HG02759 (cell line): ENCODE results near the gene TNFRSF12A.
A peak's percentile ranks its signal among the peaks of the same experiment; 100 is the strongest.

Experiments used
- ATAC-seq: cut with Tn5 transposase; IDR thresholded peaks from one replicate; pipeline ENCODE4 v1.9.1; 2021; ENCODE audit warnings: mild to moderate bottlenecking, moderate library complexity; ENCODE audit not compliant: unreplicated experiment

TNFRSF12A gene

GRCh38 chr16:3010510-3010909 lies 9.7 kb upstream of the TNFRSF12A start:
- ATAC-seq: no peak

- ATAC-seq: no peak
Measured at GRCh38 chr16:3012246-3012645, 7.9 kb upstream of the TNFRSF12A start.

GRCh38 chr16:3012828-3013420 lies 7.2 kb upstream of the TNFRSF12A start, which contains the start of gene CLDN9:
Gene CLDN9, plus strand, starts transcription at chr16:3012923. Its CDS starts 440 bp downstream, at chr16:3013363.
- no peak for ATAC-seq

GRCh38 chr16:3013491-3013951 lies 6.6 kb upstream of the TNFRSF12A start:
- ATAC-seq: no peak

GRCh38 chr16:3013998-3014690 lies 6.0 kb upstream of the TNFRSF12A start:
- ATAC-seq: no peak

GRCh38 chr16:3014971-3015370 lies 5.2 kb upstream of the TNFRSF12A start:
- ATAC-seq: no peak

- ATAC-seq: no peak
Measured at GRCh38 chr16:3015865-3016521, 4.2 kb upstream of the TNFRSF12A start.

GRCh38 chr16:3017344-3017743 lies 2.8 kb upstream of the TNFRSF12A start:
- ATAC-seq: no peak

- ATAC-seq: no peak
Measured at GRCh38 chr16:3017794-3018506, 2.2 kb upstream of the TNFRSF12A start, which contains the start of gene CLDN6. Gene CLDN6, minus strand, starts transcription at chr16:3018183. Its CDS starts 2,162 bp downstream, at chr16:3016021.

GRCh38 chr16:3019594-3020246 lies 448 bp upstream of the TNFRSF12A start:
- ATAC-seq: no peak

GRCh38 chr16:3020604-3021448 lies 658 bp downstream of the TNFRSF12A start:
- ATAC-seq: no peak

GRCh38 chr16:3021449-3022207 lies 1.5 kb downstream of the TNFRSF12A start:
- ATAC-seq: no peak

GRCh38 chr16:3022208-3022683 lies 2.1 kb downstream of the TNFRSF12A start:
- ATAC-seq: no peak

- ATAC-seq: no peak
Measured at GRCh38 chr16:3022684-3023414, 2.7 kb downstream of the TNFRSF12A start.

GRCh38 chr16:3023415-3023668 lies 3.2 kb downstream of the TNFRSF12A start:
- no peak for ATAC-seq

GRCh38 chr16:3023669-3024478 lies 3.7 kb downstream of the TNFRSF12A start, which contains the start of the genes HCFC1R1 and THOC6:
Gene HCFC1R1, minus strand, starts transcription at chr16:3023942. Its CDS starts 1 bp downstream, at chr16:3023941.
Gene THOC6, plus strand, starts transcription at chr16:3024035. Its CDS starts 292 bp downstream, at chr16:3024327.
- ATAC-seq: peak; percentile 72
